ENCODE data around the gene PLXND1.
"Not testable (repeated sequence)": the region's sequence is repeated elsewhere in the genome, so short reads cannot be mapped to it uniquely, and the experiment has no call there.

The PLXND1 gene, protein sequence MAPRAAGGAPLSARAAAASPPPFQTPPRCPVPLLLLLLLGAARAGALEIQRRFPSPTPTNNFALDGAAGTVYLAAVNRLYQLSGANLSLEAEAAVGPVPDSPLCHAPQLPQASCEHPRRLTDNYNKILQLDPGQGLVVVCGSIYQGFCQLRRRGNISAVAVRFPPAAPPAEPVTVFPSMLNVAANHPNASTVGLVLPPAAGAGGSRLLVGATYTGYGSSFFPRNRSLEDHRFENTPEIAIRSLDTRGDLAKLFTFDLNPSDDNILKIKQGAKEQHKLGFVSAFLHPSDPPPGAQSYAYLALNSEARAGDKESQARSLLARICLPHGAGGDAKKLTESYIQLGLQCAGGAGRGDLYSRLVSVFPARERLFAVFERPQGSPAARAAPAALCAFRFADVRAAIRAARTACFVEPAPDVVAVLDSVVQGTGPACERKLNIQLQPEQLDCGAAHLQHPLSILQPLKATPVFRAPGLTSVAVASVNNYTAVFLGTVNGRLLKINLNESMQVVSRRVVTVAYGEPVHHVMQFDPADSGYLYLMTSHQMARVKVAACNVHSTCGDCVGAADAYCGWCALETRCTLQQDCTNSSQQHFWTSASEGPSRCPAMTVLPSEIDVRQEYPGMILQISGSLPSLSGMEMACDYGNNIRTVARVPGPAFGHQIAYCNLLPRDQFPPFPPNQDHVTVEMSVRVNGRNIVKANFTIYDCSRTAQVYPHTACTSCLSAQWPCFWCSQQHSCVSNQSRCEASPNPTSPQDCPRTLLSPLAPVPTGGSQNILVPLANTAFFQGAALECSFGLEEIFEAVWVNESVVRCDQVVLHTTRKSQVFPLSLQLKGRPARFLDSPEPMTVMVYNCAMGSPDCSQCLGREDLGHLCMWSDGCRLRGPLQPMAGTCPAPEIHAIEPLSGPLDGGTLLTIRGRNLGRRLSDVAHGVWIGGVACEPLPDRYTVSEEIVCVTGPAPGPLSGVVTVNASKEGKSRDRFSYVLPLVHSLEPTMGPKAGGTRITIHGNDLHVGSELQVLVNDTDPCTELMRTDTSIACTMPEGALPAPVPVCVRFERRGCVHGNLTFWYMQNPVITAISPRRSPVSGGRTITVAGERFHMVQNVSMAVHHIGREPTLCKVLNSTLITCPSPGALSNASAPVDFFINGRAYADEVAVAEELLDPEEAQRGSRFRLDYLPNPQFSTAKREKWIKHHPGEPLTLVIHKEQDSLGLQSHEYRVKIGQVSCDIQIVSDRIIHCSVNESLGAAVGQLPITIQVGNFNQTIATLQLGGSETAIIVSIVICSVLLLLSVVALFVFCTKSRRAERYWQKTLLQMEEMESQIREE (N-terminal part only)

DNA sequence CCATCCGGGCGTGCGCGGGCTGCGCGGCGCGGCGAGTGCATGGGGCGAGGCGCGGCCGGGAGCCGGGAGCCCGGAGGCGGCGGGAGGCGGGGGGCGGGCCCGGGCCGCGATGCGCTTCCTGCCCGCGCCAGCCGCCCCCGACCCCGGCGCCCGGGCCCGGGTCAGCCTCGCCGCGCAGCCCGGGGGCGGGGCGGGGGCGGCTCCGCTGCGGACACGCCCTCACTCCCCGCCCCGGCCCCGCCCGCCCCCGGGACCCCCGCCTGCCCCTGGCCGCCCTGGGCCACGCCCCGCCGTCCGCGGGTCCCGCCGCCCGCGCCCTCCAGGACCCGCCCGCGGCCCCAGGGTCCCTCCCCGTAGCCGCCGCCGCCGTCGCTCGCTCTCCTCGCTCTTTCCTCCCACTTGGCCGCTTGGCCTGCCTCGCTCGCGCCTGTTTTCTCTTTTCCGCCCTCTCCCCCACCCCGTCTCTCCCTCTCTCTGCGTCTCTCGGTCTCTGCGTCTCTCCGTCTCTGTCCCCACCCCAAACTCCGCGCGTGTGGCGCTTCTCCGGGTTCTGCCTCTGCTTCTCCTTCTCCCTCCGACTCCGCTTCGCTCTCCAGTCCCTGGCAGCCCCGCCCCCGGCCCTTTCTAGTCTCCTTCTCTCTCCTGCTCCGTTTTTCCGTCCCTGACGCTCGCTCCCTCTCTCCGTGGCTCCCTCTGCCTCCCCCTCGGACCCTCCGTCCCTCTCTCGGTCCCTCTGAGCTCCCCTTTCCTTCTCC lies at the start of gene PLXND1:
Gene PLXND1, minus strand, starts transcription at position 41 of the 755 bp plus-strand sequence. Its CDS starts 37 bp downstream, at position 4.
- DNase-seq (ENCODE audit: low read depth in 3 of 3): peak in 1 of 3 donors; percentile 17

DNA sequence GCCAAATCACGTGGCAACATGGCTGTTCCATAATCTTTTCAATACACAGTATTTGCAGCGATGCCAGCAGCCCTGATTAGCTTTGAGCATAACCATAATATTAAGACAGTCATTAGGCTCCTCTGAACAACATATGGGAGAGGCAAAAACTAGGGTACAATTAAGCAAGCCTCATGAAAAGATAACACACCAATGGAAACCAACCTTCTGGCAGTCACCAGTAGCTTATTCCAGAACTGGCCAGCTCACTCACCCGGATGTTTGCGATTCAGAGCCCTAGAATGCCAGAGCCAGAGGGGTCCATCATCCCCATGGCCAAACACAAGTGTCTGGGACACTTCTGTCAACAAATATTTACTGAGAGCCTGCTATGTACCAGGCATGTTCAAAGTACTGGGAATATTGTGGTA lies 48.8 kb upstream of the PLXND1 start:
- no peak for DNase-seq (ENCODE audit: low read depth in 3 of 3)

DNA sequence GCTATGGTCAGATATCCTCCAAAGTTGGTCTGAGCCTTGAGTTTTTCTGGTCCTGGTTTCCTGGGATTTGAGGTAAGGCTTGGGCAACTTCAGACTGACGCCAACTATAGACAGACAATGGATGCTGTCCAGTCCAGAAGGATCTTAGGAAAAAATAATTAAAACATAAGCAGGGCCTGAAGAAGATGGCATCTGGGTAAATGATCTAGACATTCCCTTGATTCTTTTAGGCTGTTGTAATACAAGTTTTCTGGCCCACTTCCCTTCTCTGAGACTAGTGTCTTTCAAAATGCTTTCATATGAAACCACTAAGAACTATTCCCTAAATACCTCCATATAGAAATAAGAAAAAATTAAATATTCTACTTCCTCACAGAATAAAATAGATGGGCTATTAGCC lies 47.7 kb upstream of the PLXND1 start:
- no peak for DNase-seq (ENCODE audit: low read depth in 3 of 3)

DNA sequence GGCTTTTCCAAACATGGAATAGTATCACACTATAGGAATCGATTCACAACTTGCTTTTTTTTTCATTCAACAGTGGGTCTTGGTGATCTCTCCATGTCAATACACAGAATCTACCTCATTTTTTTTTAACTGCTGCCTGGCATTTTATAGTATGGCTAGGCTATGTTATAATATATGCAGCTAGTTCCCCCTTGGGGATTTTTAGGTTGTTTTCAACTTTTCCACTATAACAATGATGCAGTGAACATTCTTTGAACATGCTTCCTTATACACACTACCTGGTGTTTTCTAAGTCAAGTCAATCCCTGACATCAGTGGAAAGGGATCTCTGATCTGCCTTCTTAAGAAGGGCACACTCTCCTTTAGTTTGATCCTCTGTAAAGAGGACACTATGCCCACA lies 46.5 kb upstream of the PLXND1 start:
- no peak for DNase-seq (ENCODE audit: low read depth in 3 of 3)

DNA sequence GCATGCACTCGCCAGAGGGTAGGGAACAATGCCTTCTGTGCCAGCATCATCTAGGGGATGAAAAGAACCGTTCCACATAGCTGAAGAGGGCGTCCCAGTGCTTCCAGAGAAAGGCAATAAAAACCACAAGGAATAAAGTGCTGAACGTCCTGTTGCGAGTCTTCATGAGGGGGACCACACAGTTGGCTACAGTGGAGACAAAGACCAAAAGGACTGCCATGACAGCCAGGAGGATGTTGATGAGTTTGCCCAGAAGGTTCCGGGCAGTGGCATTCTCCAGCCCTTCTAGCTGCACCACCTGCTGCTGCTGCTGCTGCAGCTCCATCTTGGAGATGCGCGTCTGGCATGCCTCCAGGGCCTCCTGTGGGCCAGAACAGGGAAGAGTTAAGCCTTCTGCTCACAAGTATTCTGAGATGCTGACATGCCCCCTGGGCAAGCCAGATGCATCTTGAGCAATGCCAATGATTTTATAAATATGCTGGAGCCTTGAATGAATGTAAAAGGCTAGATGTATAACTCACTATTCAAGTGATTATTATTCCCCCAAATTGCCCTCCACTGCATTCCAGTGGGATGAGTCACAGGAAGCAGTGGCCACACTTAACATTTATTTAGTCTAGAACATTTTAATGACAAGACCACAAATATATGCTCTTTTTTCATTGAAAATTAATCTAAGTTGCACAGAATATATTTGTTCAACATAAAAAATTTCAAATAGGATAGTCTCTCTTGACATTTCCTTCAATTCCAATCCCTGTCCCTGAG lies 45.1 kb upstream of the PLXND1 start:
- DNase-seq (ENCODE audit: low read depth in 3 of 3): no peak

GRCh38 chr3:129650256-129650872 lies 43.9 kb upstream of the PLXND1 start:
- peak in 2 of 3 donors; percentile 32 to 36 for DNase-seq (ENCODE audit: low read depth in 3 of 3)

DNA sequence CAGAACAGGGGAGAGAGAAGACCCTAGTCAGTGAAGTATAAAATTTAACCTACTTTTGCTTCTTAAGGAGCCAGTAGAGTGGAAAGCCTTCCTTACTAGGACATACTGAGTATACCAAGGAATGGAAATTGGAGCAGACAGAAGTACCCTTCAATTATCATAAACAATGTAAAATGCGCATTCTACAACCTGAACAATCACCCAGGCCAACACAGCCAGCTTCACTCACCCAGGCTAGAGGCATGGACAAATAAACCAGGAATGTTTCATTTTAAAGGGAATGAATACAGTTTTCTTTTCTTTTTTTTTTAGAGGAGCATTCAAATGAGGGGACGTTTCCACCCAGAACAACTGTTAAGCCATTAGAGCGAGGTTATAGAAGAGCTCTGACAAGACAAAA lies 41.9 kb upstream of the PLXND1 start:
- DNase-seq (ENCODE audit: low read depth in 3 of 3): no peak

GRCh38 chr3:129645286-129645685 lies 38.8 kb upstream of the PLXND1 start:
- no peak for DNase-seq (ENCODE audit: low read depth in 3 of 3)

GRCh38 chr3:129644836-129645235 lies 38.4 kb upstream of the PLXND1 start:
- DNase-seq (ENCODE audit: low read depth in 3 of 3): no peak

GRCh38 chr3:129641567-129642260 lies 35.2 kb upstream of the PLXND1 start:
- not testable (repeated sequence) for DNase-seq (ENCODE audit: low read depth in 3 of 3)

- DNase-seq (ENCODE audit: low read depth in 3 of 3): not testable (repeated sequence)
These were observed 34.5 kb upstream of the PLXND1 start for GRCh38 chr3:129640985-129641384.

DNA sequence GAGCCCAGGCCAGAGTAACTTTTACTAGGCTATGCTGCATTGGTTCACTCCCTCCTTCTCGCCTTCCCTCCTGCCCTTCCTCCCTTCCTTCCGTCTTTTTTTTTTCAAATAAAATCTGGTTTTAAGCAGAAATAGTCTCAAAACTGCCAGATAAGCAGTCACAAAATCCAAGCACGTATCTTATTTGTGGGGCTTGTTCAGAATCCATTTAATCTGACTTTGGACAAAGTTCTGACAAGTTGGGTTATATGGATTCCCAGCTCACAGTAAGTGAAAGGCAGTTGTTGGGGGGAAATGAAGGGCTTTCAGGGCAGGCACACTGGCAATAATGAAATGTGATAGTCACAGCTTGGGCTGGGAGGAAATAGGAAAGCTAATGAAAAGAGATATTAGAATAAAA lies 32.0 kb upstream of the PLXND1 start:
- DNase-seq (ENCODE audit: low read depth in 3 of 3): no peak

GRCh38 chr3:129636082-129636481 lies 29.6 kb upstream of the PLXND1 start:
- DNase-seq (ENCODE audit: low read depth in 3 of 3): no peak

- DNase-seq (ENCODE audit: low read depth in 3 of 3): no peak
These were observed 29.2 kb upstream of the PLXND1 start for GRCh38 chr3:129635656-129636055.

DNA sequence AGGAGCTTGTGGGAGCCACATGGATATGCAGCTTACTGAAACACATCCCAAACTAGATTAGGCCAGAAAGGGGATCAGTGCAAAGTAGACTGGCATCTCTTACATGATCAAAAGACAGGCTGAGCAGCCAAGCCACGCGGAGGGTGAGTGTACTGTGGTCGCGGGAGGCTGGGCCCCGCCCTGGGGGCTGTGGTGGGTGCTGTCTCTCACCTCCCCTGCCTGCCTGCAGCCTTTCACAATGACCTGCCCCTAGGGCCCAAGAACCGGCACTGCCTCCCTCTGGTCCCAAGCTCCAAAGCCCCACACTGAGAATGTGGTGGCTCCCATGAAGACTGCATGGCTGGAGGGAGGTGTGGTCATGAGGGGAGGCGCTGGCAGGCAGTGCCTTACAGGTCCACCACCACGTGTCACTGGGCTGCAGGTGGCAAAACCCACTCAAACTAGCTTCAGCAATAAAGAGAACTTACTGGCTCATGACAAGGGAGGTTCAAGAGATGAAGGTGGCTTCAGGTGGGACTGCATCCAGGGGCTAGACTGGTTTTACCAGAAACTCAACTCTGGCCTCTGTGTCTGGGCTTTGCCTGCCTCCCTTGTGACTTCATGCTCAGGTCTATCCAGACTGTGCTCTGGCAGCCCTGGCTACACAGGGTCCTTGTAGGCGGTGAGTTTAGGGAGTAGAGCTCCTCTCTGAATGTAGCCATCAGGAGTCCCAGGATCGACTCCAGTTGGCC lies 27.4 kb upstream of the PLXND1 start:
- no peak for DNase-seq (ENCODE audit: low read depth in 3 of 3)

DNA sequence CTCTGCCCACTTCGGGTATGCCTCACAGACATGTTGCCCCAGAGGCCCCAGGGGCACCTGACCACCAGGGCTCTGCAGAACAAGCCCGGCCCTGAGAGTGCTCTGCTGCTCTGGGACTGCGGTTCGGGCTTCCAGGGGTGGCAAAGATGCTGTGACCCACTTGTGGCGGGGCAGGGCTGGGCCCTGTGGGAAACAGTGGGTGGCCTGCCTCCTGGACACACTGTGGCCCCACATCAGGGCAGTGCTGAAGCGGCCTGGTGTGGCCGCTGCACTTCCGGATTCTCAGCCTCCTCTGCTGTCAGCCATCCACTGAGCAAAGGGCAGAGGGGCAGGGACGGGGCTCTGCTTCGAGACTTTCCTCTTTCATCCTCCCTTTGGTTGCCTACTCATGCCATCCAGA lies 26.5 kb upstream of the PLXND1 start:
- DNase-seq (ENCODE audit: low read depth in 3 of 3): no peak

DNA sequence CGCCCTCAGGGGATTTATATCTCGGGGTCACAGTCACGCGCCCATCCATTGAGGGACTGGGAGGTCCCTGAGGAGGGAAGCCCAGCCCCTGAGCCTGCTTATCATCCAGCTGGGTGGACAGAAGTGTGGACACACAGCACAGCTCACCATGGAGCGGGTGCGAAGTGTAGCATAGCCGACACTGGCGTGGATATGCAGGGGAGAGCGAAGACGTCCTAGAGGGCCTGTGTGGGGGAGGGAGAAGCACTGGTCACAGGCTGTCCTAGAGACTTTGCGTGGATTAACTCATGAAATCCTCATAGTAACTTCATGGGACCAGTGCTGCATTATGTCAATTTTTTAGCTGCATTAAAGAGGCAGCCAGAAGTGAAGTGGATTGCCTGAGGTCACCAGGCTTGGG lies 26.1 kb upstream of the PLXND1 start:
- no peak for DNase-seq (ENCODE audit: low read depth in 3 of 3)

DNA sequence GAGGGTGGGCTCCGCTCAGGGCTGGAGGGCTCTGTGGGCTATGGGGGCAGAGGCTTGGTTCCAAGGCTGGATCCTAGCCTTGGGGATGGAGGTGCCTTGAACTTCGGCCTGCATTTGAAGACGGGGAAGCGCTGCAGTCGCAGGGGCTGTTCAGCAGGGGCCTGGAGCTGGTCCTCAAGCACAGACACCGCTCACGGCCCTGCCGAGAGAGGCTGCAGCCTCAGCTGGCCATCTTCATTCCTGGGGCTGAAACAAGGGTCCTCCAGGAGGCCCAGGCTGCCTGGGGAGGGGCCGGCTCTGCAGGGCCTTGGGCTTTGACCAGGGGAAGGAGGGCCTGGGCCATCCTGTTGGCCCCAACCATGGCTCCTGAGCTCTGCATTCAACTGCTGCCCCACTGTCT lies 25.6 kb upstream of the PLXND1 start:
- no peak for DNase-seq (ENCODE audit: low read depth in 3 of 3)

GRCh38 chr3:129629011-129629410 lies 22.5 kb upstream of the PLXND1 start:
- no peak for DNase-seq (ENCODE audit: low read depth in 3 of 3)

Measured in stimulated activated CD4-positive, alpha-beta T cell treated with anti-CD3 and anti-CD28 coated beads, TNF-alpha, amount 100 ng/mL, for 48 hours (primary cell).